ENCODE data around the gene ANKRD42.
"Not testable (repeated sequence)": the region's sequence is repeated elsewhere in the genome, so short reads cannot be mapped to it uniquely, and the experiment has no call there.

Gene ANKRD42

DNA sequence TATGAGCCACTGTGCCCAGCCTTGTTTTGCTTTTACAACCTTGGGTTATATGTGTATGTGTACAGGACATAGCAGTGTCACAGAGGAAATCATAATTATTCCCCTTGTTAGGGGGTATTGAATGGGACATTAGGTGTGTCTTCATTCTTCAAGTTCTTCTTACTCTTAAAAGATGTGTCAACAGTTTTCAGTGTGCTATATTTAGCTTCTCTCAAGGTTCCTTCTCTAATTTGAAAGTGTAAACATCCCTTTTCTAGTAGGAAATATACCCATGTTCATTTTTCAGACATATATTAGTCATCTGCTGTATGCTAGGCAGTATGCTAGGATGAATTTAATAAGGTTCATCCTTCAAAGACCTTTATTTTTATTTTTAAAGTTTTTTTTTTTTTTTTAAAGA lies 19.5 kb upstream of the ANKRD42 start:
- no peak for DNase-seq

DNA sequence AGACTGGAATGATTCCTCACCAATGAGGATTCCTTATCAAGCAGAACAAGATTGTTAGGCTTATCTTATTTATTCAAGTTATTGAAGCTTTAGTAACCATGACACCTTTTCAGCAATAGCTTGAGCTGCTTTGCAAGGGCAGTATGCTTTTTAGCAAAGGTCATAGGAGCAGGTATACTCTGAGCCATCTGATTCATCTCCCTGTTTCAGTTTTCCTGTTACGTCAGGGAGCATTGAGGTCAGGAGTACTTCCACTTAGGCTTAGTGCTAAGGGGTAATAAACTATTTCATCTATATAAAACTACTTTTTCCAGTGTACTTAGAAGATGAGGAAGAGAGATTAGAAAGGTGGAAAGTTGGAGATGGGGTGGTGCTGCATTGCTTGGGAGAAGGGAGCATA lies 17.7 kb upstream of the ANKRD42 start:
- DNase-seq: no peak

DNA sequence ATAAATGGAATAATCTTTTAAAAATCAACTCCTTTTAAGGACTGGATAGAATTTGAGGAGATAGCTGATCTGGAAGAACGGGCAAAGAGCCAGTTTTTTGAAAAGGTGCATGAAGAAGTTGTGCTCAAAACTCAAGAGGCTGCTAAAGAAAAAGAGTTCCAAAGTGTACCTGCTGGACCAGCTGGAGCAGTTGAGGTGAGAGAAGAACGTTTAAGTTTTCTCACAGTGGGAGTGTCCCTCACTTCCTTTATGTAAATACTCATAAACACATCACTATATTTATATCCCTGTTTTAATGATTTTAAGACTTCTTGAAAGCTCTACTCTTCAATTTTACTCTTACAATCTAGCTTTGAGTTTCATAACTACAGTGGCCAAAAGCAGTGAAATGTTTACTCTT lies 11.7 kb upstream of the ANKRD42 start:
- no peak for DNase-seq

DNA sequence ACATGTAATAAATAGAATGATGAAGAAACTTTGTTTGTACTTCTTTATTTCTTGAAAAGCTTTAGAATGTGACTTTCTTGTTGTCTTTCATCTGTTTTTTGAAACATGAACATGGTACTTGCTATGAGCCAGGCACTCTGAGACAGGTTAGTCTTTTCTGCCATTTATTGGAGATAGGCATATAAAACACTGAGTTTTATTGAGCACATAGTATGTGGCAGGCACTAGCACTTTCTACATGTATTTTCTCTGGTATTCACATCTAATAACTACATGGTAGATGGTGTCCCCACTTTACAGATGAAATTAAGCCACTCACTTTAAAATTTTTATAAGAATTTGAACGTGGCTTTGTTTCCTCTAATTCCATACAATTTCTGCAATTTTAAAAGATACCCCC lies 7.7 kb upstream of the ANKRD42 start:
- no peak for DNase-seq

DNA sequence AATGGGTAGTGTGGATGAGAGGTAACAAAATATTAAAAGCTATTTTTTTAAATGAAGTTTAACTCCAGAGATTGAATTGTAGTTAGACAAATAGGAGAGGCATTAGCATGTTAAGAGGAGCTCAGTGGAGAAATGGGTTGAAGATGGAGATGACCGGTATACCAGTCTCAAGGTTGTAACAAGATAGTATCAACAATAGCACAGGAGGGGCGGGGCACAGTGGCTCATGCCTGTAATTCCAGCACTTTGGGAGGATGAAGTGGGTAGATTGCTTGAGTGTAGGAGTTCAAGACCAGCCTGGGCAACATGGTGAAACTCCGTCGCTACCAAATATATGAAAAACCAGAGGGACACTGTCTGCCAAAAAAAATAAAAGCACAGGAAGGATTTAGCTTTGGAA lies 6.0 kb upstream of the ANKRD42 start:
- DNase-seq: no peak

DNA sequence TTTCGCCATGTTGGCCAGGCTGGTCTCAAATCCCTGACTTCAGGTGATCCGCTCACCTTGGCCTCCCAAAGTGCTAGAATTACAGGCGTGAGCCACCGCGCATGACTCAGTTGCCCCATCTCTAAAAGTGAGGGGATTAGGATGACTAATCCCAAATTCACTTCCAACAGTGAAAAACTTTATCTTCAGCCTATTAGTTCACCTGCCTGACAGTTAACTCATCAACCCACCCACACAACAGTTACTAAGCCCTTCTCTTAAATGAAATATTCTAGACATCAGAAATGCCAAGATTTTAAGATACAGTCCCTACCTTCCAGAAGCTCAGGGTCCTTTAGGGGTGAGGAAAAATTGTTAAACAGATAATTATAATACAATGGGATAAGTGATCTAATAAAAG lies 2.0 kb upstream of the ANKRD42 start:
- DNase-seq: no peak

DNA sequence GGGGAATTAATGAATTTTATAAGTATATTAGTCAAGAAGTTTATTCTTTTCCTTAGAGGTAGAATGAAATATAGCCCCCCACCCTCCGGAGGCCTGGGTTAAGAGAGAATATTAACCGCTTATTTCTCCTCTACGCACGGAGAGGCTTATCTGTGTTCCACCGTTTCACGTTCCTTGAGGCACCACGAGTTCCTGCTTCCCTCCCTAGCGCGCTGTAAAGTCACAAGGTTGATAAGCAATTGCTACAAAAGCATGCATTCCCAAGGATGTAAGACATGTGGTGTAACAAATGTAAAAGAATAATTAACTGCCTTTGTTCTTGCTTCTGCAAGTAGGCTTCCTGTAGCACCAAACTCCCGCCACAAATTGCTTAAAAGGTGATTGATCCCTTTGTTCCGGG lies 1.5 kb upstream of the ANKRD42 start:
- DNase-seq: no peak

DNA sequence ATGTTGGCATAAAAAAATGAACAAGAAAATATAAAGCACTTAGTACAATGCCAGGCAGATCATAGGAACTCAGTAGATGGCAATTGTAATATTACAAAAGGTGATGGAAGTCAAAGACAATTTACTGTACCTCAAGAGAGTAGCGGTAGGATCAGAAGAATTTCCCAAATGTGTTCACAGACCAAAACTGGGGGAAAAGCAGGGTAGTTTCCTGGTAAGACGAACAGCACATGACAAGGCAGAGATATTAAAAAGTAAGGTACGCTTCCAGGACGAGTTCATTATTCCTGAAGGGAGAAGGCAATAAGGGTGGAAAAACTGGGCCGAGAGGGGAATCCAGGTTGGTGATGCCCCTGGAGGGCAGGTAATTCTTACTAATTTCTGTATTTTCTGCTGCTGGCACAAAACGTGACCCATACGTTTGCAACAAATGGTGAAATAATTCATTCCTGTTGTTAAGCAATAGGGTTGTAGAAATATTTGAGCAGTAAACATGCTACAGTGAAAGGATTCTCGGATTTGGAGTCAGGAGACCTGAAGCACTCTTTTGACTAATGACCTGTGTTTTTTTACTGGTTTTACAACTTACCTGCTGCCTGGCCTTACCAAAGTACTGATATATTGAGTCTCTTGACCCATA lies 786 bp upstream of the ANKRD42 start:
- no peak for DNase-seq

DNA sequence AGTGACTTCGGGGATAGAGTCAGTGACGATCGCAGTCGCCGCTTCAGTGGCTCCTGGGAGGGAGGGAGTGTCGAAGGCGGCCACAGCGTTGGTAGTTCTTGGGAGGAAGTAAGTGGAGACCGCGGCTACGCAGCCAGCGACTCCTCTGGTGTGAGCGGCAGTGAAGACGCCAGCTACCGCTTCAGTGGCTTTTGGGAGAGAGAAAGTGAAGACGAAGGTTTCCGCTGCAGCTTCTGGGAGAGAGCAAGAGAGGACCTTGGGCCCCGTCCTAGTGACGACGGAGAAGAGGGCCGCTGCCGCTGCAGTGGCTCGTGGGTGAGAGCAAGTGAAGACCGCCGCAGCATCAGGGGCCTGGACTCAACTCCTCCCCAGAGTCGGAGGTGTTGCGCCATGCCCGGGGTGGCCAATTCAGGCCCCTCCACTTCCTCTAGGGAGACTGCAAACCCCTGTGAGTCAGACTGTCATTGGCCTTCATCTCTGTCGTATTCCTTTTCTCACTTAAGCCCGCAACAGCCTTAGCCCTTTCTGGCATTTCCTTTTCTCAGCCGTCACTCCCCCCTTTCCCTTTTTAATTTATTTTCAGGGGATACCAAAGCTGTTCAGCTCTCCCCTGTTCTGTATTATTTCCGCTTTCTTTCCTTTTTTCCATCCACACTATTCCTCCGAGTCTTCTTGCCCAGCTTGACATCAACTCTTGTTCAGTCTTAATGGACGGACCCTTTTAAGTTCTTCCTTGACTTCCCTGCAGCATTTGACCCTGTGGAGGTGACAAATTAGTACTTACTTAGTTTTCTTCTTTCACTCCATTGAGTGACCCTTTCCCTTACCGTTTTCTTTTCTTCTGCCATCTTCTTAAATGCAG lies 1.0 kb downstream of the ANKRD42 start:
- no peak for DNase-seq

DNA sequence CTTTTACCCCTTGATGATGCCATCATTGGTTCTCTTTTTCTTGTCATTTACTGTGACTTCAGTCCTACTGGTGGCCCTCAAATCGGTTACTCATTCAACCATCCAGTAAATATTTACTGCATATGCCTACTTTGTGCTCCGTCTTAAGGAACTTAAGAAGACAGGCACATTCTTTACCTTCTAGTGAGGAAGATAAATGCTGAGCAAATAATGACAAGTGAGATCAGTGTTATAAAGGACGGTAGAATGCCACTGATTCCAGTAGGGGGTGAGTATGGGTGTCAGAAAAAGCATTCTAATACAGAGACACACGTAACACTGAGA lies 1.6 kb downstream of the ANKRD42 start:
- no peak for DNase-seq

DNA sequence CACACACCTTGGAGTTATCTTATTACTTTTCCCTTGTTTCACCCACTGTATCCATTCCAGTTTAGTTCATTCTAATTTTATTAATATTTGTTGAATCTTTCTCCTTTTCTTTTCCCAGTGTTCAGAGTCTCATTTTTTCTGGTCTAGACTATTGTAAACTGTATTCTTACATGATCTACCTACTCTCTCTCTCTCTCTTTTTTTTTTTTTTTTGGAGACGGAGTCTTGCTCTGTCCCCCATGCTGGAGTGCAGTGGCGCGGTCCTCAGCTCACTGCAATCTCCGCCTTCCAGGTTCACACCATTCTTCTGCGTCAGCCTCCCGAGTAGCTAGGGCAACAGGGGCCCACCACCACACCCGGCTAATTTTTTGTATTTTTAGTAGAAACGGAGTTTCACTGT lies 2.1 kb downstream of the ANKRD42 start:
- no peak for DNase-seq

DNA sequence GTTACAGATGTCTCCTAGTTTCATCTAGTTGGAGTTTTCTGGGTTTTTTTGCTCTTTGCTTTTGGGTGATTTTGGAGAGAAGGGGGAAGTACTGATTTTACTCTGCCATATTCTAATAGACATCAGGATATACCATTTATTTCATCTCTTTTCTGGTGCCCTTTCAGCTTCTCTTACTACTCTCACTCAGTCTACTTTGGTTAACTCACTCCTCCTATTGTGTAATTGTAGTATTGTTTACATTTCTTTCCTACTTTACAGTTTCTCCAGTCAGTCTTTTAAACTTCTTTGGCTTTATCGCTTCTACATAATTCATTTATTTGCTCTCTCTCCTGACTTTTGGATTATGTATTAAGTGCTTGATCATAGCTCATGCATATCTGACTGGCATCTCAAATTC lies 6.5 kb downstream of the ANKRD42 start:
- no peak for DNase-seq

DNA sequence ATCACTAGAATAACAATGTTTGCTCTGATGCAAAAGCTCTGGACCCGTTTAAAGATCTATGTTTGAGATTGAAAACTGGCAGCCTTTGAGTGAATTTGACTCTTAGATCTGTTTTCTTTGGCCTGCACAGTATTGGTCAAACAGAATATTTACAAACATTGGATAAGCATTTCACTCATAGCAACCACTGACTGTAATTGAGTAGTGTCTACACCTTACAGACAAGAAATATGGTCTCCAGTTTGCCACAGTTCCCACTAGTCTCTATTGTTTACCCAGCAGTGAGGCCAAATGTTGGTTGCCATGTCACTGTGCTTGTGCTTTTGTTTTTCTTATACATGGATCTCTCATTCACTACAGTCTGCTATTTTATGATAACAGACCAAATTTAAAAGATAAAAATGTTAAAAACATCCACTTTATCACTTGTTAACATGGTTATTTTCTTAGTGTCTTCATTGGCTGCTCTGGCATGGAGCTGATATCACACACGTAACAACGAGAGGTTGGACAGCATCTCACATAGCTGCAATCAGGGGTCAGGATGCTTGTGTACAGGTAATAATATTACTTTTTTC lies 12.2 kb downstream of the ANKRD42 start:
- DNase-seq: no peak

DNA sequence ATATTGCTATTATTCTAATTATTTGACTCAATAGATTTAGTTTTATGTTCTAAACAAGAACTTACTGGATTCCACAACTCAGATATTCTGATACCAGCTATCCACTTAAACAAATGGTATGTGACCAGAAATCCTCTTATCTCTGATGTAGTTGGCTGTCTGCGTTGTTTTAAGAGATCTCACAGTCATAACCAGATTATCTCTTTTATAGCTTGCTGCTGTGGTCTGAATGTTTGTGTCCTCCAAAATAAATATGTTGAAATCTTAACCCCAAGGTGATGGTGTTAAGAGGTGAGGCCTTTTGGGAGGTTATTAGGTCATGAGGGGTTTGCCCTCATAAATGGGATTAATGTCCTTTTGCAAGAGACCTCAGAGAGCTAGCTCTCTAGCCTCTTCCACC lies 12.7 kb downstream of the ANKRD42 start:
- no peak for DNase-seq

DNA sequence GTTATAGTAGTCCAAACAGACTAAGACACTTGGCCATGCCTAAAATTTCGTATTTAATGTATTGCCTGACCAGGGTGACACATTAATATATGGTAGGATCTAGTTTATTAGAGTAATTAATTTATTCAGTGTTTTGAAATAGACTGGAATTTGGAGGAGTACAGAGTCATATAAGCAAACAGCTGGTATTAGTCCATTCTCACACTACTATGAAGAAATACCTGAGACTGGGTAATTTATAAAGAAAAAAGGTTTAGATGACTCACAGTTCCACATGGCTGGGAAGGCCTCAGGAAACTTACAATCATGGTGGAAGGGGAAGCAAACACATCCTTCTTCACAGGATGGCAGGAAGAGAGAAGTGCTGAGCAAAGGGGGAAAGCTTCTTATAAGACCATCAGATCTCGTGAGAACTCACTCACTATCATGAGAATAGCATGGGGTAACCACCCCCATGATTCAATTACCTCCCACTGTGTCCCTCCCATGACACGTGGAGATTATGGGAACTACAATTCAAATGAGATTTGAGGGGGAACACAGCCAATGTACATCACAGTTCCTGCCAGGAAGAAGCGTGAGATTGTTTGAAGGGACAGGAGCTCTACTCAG lies 13.4 kb downstream of the ANKRD42 start:
- DNase-seq: not testable (repeated sequence)

DNA sequence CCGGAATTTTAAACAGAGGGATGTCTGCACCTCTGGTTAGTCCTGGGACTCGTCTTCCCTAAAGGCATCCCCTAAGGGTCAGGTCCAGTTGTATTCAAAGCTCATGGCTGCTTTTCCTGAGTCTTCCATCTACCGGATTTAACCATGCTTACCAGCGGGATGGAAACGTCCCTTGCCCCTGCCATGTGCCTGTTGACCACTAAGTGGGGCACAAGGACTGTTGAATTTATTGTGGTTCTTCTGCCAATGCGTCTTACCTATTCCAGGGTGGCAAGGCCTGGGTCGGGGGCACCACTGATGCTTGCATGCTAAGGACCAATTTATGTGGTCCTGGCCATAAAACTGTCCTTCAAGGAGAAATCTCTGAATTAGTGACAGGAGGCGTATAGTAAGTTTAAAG lies 25.6 kb downstream of the ANKRD42 start:
- no peak for DNase-seq

DNA sequence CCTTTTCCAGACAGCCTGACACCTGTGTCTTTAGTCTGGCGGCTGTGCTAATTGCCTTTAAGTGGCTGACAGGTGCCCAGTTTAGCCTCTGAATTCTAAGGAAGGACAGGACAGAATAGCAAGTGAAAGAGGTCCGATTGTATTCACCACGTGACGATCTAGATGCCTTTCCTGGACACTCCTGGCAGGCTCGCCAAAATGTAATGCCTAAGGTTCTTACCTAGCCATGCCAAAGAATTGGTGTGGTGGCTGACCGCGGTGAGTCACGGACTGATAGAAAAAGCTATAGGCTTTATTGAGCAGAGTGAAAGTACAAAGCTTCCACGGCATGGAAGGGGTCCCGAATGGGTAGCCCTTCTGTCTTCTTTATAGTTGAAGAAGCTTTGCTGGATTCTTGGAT lies 26.7 kb downstream of the ANKRD42 start:
- peak; percentile 12 for DNase-seq

DNA sequence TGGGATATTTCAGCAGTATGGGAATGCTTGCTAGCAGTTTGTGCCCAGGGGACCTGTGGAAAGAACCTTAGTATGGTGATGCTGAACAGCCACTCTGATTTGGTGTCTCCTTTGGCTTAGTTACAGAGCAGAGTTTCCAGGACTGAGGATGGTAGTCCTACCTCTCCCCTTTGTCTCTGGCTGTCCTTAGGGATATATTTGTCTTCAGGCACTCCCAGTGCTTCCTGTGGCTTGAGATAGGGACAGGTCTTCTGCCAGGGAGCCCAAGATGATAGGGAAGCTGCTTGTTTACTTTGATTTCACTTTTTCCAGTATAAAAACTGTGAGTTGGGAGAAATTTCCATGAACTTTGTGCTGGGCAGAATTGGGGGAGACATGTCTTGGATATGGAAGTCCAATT lies 28.2 kb downstream of the ANKRD42 start:
- DNase-seq: no peak

DNA sequence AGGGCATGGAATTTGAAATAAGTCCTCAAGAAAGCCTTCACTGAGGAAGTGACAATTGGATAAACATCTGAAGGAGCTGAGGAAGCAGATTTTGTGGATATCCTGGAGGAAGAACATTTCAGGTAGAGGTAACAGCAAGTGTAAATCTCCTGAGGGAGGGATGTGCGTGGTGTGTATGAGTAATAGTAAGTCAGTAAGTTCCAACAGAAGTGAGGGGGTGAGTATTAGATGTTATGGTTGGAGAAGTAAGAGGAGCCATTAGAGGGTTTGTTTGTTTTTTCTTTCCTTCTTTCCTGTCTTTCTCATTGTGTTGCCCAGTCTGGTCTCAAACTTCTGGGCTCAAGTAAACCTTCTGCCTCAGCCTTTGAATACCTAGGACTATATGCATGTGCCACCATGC lies 29.0 kb downstream of the ANKRD42 start:
- DNase-seq: no peak

DNA sequence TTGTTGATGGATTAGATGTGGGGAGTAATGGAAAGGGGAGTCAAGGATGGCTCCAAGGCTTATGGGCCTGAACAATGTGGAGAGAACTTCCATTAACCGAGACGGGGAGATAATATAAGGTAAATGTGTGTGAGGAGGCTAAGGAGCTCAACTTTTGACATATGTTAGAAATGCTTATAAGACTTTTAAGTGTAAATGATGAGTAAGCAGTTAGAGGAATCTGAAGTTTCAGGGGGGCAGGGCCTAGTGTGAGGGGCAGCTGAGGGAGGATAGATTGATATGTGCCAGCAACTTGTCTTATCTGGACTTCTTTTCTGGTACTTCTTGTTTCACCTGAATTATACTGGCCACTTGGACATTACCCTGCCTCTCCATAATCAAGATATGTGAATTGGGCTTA lies 29.9 kb downstream of the ANKRD42 start:
- no peak for DNase-seq

DNA sequence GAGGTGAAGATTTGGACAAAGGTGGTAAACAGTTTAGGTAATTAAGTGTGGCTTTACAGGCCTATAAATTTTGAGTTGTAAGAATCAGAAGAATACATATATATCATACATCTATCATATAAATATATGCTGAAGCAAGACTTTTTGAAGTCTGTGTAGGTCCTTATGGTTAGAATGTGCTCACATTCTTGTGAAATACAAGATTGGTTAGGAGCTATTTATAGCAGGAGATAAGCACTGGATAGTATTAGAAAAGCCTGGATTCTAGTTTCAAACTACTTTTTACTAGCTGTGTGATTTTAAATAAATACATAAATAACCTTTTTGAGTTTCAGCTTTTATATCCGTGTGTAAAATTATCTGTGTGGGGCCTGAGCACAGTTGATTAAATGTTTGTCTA lies 42.3 kb downstream of the ANKRD42 start:
- no peak for DNase-seq

DNA sequence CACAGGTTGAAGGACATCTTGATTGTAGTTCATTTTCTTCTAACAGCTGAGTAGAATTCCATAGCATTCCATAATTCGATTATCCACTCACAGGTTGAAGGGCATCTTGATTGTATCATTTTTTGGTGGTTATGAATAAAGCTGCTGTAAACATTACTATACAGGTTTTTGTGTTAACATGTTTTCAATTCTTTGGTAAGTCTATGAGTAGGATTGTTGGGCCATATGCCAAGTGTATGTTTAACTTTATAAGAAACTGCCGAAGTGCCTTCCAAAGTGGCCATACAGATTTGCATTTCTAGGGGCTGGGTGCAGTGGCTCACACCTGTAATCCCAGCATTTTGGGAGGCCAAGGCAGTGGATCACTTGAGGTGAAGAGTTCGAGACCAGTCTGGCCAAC lies 44.6 kb downstream of the ANKRD42 start:
- DNase-seq: no peak

DNA sequence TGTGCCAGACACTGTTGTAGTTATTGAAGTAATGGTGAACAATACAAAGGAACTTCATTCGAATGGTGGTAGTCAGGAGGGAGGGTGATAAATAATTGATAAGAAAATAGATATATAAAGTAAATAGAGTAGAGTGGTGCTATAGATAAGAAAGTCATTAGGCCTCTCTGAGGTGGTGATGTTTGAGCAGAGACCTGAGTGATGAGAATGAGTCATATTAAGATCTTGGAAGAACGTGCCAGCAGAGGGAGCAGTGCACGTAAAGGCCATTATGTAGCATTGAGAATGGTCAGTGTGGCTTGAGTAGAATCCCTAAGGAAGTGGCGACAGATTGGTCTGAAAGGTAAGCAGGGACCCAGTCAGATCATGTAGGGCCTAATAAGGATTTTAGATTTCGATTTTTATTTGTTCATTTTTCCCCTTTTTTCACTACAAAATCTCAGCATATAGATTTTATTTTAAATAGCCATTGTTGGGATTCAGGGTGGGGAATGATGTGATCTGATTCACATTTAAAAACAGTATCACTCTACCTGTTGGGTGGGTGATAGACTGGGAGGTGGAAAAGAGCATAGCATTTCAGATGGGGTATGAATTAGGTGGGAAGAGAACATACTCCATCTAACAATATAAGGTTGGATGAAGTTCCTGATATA lies 47.9 kb downstream of the ANKRD42 start:
- DNase-seq: no peak

DNA sequence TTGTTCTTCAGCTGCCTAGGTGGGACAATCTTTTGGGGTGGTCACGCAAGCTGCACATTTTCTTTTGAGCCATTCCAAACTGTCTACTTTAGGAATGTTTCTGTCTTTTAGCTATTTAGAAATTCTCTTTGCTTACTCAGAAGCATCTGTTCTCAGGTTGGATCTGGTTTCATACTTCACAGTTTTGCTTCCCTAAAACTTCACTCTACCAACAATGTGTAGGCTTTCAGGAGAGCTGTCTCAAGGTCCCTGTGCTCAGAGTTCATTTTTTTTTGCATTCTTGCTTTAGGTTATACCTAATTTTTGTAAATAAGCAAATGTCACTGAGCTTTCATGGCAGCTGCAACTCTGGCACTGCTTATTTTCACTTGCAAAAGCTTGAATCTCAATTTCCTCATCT lies 55.9 kb downstream of the ANKRD42 start:
- no peak for DNase-seq

All from NCI-H524 treated with DMSO at 0.1 percent for 48 hours (cell line).